ENCODE data around the gene USB1. TPM values are rescaled to one million over a fixed set of nuclear protein-coding genes. Genes with fewer than 3 reads are reported as not detected.

USB1 gene
- total and polyA plus RNA-seq, 4 donors = 8.9 to 40.7 (median 28.3) TPM

DNA sequence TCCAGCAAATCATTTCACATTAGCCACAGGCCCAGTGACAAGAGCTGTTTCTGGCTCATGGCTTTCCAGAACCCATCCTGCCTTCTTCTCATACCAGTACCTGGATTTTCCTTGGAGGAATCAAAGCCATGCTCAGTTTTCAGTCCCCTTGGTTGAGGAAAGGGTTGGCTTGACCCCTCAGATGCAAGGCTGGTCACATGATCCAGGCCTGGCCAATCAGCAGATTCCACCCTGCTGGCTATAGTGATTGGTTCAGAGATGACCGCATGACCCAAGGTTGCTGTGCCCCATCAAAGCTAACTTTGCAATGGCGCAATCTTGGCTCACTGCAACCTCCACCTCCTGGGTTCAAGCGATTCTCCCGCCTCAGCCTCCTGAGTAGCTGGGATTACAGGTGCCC is 69.4 kb downstream of the USB1 start:
- Histone ChIP-seq H3K27me3 (ENCODE audit: control insufficient read depth in 4 of 4, insufficient read depth in 4 of 4, low read length in 3 of 4) (no peaks in the 10 kb centered on the region), H3K36me3 (ENCODE audit: control insufficient read depth in 4 of 4, insufficient read depth in 3 of 4, low read depth in 1 of 4, low read length in 3 of 4) (no peaks in the 10 kb centered on the region), H3K4me3 (ENCODE audit: low read depth in 1 of 3, low read length in 3 of 3) (no peak overlapping the region), H3K27ac (ENCODE audit: low read depth in 1 of 2, low read length in 2 of 2) (no peak overlapping the region), H3K9me3 (ENCODE audit: control insufficient read depth in 4 of 4, low read length in 3 of 4) (no peaks in the 10 kb centered on the region), H3K4me1 (ENCODE audit: control insufficient read depth in 4 of 4, insufficient read depth in 4 of 4, low read length in 3 of 4) (no peaks in the 10 kb centered on the region), H3K9ac (ENCODE audit: low read depth in 1 of 2, low read length in 2 of 2) (no peak overlapping the region)
- no peak for DNase-seq (ENCODE audit: low spot score)
- TF ChIP-seq, protein P1, sequence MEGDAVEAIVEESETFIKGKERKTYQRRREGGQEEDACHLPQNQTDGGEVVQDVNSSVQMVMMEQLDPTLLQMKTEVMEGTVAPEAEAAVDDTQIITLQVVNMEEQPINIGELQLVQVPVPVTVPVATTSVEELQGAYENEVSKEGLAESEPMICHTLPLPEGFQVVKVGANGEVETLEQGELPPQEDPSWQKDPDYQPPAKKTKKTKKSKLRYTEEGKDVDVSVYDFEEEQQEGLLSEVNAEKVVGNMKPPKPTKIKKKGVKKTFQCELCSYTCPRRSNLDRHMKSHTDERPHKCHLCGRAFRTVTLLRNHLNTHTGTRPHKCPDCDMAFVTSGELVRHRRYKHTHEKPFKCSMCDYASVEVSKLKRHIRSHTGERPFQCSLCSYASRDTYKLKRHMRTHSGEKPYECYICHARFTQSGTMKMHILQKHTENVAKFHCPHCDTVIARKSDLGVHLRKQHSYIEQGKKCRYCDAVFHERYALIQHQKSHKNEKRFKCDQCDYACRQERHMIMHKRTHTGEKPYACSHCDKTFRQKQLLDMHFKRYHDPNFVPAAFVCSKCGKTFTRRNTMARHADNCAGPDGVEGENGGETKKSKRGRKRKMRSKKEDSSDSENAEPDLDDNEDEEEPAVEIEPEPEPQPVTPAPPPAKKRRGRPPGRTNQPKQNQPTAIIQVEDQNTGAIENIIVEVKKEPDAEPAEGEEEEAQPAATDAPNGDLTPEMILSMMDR (IDR thresholded peaks at IDR 0.05; ENCODE audit: low read depth, low read length, missing input control) = no peak
- TF ChIP-seq FOXA2 (IDR thresholded peaks at IDR 0.05) (no peak), GABPA (IDR thresholded peaks at IDR 0.05 in 1 of 2, conservative IDR thresholded peaks at IDR 0.05 in 1 of 2) (no peak)
- WGBS = 95% methylated on average over 4 of the region's 4 CpGs

Other genes with a start within 250 kb of the USB1 start
- 100 to 1,000 TPM in 1 of 2 donors, 10 to 100 TPM in 1; 22.2 to 103 TPM for gene KIFC3, start 198.9 kb upstream of the USB1 start, total RNA-seq
- gene KIFC3, start 198.9 kb upstream of the USB1 start, polyA plus RNA-seq = 10 to 100 TPM; 16.5 to 32.7 TPM
- gene CNGB1, start 30.3 kb upstream of the USB1 start, total RNA-seq = under 1 TPM; under 0.01 TPM
- gene CNGB1, start 30.3 kb upstream of the USB1 start, polyA plus RNA-seq = not detected
- gene ZNF319, start 735 bp upstream of the USB1 start, total RNA-seq = 1 to 10 TPM; 2.6 TPM
- 1 to 10 TPM in 1 of 2 donors, under 1 TPM in 1; 0.64 to 3.4 TPM for gene ZNF319, start 735 bp upstream of the USB1 start, polyA plus RNA-seq
- 10 to 100 TPM; 14.2 to 38.8 TPM for gene MMP15, start 24.3 kb downstream of the USB1 start, total RNA-seq
- 10 to 100 TPM in 1 of 2 donors, 1 to 10 TPM in 1; 7.0 to 28.7 TPM for gene MMP15, start 24.3 kb downstream of the USB1 start, polyA plus RNA-seq
- 10 to 100 TPM; 22.1 to 23.4 TPM for gene CFAP20, start 128.0 kb downstream of the USB1 start, total RNA-seq
- gene CFAP20, start 128.0 kb downstream of the USB1 start, polyA plus RNA-seq = 10 to 100 TPM; 25.8 to 30.6 TPM
- 10 to 100 TPM; 17.4 to 21.0 TPM for gene CSNK2A2, start 196.7 kb downstream of the USB1 start, total RNA-seq
- 10 to 100 TPM in 1 of 2 donors, 1 to 10 TPM in 1; 9.4 to 12.0 TPM for gene CSNK2A2, start 196.7 kb downstream of the USB1 start, polyA plus RNA-seq

Measured in liver (tissue), 9 donors.